HG03457 (cell line): ENCODE results near the gene FBXO31.

Experiments
- ATAC-seq: cut with Tn5 transposase; IDR thresholded peaks from one replicate; pipeline ENCODE4 v1.9.1; 2021; ENCODE audit warnings: moderate number of reproducible peaks; ENCODE audit not compliant: unreplicated experiment

FBXO31 gene

GRCh38 chr16:87293990-87294389 lies 89.6 kb downstream of the FBXO31 start:
- ATAC-seq = no peak

DNA sequence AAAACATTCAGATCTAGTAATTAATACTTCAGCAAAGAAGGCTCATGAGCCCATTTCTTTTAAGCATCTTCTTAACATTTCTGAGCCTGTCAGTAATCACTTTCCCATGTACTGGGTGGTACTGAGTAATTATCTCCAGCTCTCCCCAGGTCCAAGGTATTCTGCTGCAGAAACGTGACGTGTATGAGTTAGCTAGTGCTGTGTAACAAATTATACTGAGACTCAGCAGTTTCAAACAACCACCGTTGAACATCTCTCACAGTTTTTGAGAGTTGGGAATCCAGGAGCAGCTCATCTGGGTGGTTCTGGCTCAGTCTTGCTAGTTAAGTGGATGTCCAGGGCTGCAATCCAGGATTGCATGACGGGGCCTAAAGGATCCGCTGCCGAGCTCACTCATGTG lies 91.6 kb downstream of the FBXO31 start:
- ATAC-seq = no peak

GRCh38 chr16:87288753-87289362 lies 94.7 kb downstream of the FBXO31 start:
- ATAC-seq = no peak

DNA sequence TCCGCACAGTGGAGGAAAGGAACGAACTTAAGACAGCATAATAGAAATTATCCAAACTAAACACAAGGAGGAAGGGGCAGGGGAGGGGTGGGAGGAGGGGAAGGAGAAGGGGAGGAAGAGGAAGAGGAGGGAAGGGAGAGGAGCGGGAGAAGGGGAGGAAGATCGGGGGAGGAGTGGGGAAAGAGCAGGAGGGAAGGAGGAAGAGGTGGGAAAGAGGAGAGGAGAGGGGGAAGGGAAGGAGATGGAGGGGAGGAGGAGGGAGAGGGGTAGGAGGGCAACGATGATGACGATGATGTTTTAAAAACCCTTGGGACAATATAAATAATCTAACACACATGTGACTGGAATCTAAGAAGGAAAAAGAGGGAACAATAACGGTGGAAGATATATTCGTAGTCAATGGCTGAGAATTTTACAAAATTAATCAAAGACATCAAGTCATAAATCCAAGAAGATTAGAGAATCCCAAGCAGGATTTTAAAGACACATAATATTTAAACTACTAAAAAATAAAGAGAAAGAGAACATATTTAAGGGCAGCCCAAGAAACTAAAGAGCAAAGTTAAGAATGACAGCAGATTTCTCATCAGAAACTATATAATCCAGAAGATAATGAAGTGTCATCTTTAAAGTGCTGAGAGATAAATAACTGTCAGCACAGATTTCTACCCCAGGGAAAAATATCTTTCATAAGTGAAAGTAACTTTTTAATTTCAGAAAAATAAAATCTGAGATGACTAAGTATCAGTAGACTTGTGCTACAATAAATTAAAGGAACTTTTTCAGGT lies 96.5 kb downstream of the FBXO31 start:
- no peak for ATAC-seq

- no peak for ATAC-seq
Measured at GRCh38 chr16:87284183-87284582, 99.4 kb downstream of the FBXO31 start.

DNA sequence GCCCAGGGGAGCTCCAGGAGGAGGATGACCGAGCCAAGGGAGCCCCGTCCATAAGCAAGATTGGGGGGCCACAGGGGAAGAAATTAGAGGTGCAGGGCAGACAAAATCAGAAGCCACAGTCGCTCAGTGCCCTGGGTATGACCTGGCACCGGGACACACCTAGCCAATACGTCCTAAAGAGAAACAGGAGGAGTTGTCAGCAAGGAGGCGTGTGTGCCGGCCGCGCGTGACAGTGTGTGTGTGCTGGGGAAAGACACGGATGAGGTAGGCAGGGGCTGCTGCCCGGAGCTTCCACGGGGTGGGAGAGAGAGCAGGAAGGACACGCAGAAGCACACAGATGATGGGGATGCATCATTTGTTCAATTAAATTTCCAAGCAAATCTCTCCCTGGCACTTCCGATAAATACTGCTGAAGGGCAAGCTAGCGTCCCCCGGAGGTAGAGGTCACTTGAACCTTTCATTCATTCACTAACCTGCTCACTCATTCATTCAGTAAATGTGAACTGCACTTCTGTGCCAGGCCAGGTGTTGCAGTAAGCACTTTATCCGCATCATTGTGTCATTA lies 104.4 kb downstream of the FBXO31 start:
- ATAC-seq = no peak

DNA sequence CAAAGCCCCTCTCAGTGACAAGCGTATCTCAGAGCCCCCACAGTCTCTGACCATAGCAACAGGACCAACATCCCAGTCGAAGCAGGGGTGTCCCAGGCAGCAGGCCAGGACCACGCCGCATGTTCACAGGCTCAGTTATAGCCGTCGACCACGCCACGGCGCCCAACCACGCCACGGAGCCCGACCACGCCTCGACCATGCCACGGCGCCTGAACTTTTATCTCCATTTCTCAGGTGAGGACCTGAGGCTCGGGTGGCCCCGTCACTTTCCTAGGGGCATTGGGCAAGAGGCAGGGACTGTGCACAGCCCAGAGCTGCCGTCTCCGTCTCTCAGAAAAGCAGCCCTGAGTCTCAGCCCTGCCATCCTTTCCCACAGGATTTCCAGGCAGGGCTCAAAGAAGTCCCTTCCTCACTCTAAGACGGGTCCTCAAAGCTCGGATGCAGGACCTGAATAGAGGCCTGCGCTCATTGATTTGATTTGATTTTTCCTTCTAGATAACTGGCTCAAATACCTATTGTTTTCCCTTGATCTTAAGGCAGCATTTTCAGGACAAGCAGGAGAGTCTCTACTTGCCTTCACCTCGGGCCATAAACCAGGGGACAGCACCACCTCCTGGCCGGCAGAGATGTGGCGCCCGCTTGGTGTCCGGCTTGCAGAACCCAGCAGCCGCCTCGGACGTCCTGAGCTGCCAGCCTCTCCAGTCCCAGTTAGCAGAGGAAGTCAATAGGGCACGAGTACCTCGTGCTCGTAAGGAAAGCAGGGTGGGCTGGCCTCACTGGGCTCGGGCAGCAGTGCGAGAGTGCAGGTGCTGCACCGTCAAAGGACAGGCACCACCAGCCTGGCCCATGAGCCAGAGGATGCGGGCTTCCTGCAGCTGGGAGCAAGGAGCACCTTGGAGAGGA lies 105.1 kb downstream of the FBXO31 start:
- ATAC-seq = no peak
